Ishikawa (cell line): ENCODE results near the gene MOB3C.

ENCODE experiments used
- CEBPB ChIP-seq: IDR thresholded peaks from 2 replicates; pipeline ENCODE4 v1.6.1; 2012
- CREB1 ChIP-seq: IDR thresholded peaks from 2 replicates; pipeline ENCODE4 v1.6.1; 2012; ENCODE audit warnings: low read depth
- EP300 ChIP-seq: IDR thresholded peaks from 2 replicates; pipeline ENCODE4 v1.6.1; 2012; ENCODE audit warnings: borderline replicate concordance
- FOXM1 ChIP-seq: IDR thresholded peaks from 2 replicates; pipeline ENCODE4 v1.6.1; 2012; ENCODE audit warnings: low read depth, borderline replicate concordance
- MAX ChIP-seq: IDR thresholded peaks from 2 replicates; pipeline ENCODE4 v1.6.1; 2012
- NFIC ChIP-seq: IDR thresholded peaks from 2 replicates; pipeline ENCODE4 v1.6.1; 2012
- RAD21 ChIP-seq: IDR thresholded peaks from 2 replicates; pipeline ENCODE4 v1.6.1; 2012; ENCODE audit warnings: low read depth
- REST ChIP-seq: IDR thresholded peaks from 2 replicates; pipeline ENCODE4 v1.6.1; 2012; ENCODE audit warnings: low read depth, mild to moderate bottlenecking
- TAF1 ChIP-seq: IDR thresholded peaks from 2 replicates; pipeline ENCODE4 v1.6.1; 2012; ENCODE audit warnings: low read depth, mild to moderate bottlenecking
- TCF12 ChIP-seq: IDR thresholded peaks from 2 replicates; pipeline ENCODE4 v1.6.1; 2012; ENCODE audit warnings: low read depth
- TEAD4 ChIP-seq: IDR thresholded peaks from 2 replicates; pipeline ENCODE4 v1.6.1; 2012
- USF1 ChIP-seq: IDR thresholded peaks from 2 replicates; pipeline ENCODE4 v1.6.1; 2012
- YY1 ChIP-seq: IDR thresholded peaks from 2 replicates; pipeline ENCODE4 v1.6.1; 2012; ENCODE audit warnings: low read depth
- ZBTB7A ChIP-seq: IDR thresholded peaks from 2 replicates; pipeline ENCODE4 v1.6.1; 2012; ENCODE audit warnings: low read depth

- TF ChIP-seq TAF1 (no peak), YY1 (no peak), RAD21 (no peak), ZBTB7A (no peak), FOXM1 (no peak), EP300 (no peak), NFIC (no peak), TCF12 (no peak), MAX (no peak), CREB1 (no peak), REST (no peak), USF1 (no peak), CEBPB (no peak), TEAD4 (no peak)
These were observed 21.5 kb downstream of the MOB3C start for GRCh38 chr1:46595127-46595526.
